GM18526 (cell line): ENCODE measurements around the gene YBX3.

Experiments
- POLR2A ChIP-seq: IDR thresholded peaks from 3 replicates; pipeline ENCODE4 v1.6.1; 2011; ENCODE audit not compliant: insufficient read length; ENCODE audit errors: extremely low read depth

YBX3 gene

DNA sequence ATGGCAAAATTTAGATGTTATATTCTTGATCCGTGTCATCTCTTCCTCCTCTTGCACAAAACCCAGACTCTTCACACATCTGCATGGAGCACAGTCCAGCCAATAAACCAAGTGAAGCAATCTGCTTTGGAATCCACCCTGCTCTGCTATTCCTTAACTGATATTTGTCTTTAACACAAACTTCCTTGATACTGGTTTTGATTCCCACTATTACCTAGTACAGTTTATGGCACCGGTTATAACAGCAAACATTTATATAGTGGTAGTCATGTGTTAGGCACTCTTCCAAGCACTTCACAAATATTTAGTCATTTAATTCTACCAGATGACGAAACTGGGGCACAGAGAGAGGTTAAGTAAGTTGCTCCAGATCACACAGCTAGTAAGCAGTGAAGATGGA is 61.8 kb downstream of the YBX3 start:
- no peak for TF ChIP-seq POLR2A

DNA sequence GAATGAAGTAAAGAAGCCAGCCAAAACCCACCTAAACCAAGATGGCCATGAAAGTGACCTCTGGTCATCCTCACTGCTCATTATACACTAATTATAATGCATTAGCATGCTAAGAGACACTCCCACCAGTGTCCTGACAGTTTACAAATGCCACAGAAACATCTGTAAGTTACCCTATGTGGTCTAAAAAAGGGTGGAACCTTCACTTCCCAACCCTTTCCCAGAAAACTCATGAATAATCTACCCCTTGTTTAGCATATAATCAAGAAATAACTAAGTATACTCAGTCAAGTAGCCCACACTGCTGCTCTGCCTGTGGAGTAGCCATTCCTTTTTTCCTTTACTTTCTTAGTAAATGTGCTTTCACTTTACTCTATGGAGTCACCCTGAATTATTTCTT is 69.1 kb downstream of the YBX3 start:
- no peak for TF ChIP-seq POLR2A

DNA sequence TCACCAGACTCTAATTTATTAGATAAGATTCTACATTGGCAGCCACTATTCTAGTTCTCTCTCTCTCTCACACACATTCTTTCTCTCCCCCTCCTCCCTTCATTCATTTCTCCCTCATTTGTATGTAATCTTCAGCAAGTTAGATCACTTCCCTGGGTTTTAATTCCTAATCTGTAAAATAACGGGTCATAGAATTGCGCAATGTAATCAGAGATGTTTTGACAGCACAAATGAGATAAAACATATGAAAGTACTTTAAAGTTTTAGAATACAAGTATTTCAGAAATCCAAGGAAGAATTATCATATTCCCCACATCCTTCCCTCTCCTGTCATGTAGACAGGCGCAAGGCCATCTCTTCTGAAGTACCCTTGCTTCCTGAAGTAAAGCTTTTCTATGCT is 70.9 kb downstream of the YBX3 start:
- TF ChIP-seq POLR2A = no peak
